Measurements from ENCODE around the gene ALDH16A1. TPM values are rescaled to one million over a fixed set of nuclear protein-coding genes. Genes with fewer than 3 reads are reported as not detected.

ALDH16A1 gene
- total RNA-seq, 1 donor from 2014 or later, result 61.4 TPM

- Mint-ChIP-seq H3K27ac (peak within 1 kb of the TSS; percentile 91), H3K4me3 (peak within 1 kb of the TSS; percentile 92), H3K4me1 (peaks cover 67% of the 10 kb centered on the region), H3K9me3 (no peaks in the 10 kb centered on the region), H3K36me3 (ENCODE audit: low read depth) (peaks cover 6% of the 10 kb centered on the region), H3K27me3 (no peaks in the 10 kb centered on the region)
- peak; percentile 52 for TF ChIP-seq CTCF (IDR thresholded peaks at IDR 0.05)
- intact Hi-C loops (cut with micrococcal nuclease), result loop anchor here (1.0 kb wide), 5 partner anchors 13 to 204 kb away; partner anchors contain the start of genes RPL13A and RPS11
- DNase-seq (peak; percentile 92), ATAC-seq (ENCODE audit: low read depth) (peak; percentile 45)
- ChIA-PET POLR2A (interaction anchor here (0.5 to 11.0 kb wide), 9 partner anchors 14 to 174 kb away, joined by 3 to 193 read pairs (median 5); partner anchors contain the start of genes ALDH16A1, PIH1D1, RPL13A and RPS11), CTCF (interaction anchor here (0.7 to 1.9 kb wide), 16 partner anchors 14 to 248 kb away, joined by 3 to 20 read pairs (median 4); partner anchors contain the start of gene ALDH16A1)
Measured at GRCh38 chr19:49473868-49474541, 21.0 kb downstream of the ALDH16A1 start, which contains the start of gene FLT3LG. TSS of gene FLT3LG (plus strand) at chr19:49474215. CDS start at chr19:49474640, 425 bp downstream.

GRCh38 chr19:49474542-49474924 is 21.5 kb downstream of the ALDH16A1 start:
- intact Hi-C loops (cut with micrococcal nuclease), result loop anchor here (1.0 kb wide), 5 partner anchors 13 to 204 kb away; partner anchors contain the start of genes RPL13A and RPS11
- DNase-seq, result no peak
- H3K27ac Mint-ChIP-seq, result peak overlapping the region; percentile 91
- H3K4me3 Mint-ChIP-seq, result peak overlapping the region; percentile 92
- no peaks in the 10 kb centered on the region for H3K9me3 Mint-ChIP-seq
- ChIA-PET CTCF (interaction anchor here (1.2 to 1.4 kb wide), 3 partner anchors 14 to 249 kb away, joined by 3 to 9 read pairs (median 5); no protein-coding TSS in a partner anchor), POLR2A (interaction anchor here (1.0 to 11.0 kb wide), 5 partner anchors 11 to 83 kb away, joined by 3 to 193 read pairs (median 5); partner anchors contain the start of genes ALDH16A1, PIH1D1 and RPL13A)
- TF ChIP-seq CTCF (IDR thresholded peaks at IDR 0.05), result no peak
- no peak for ATAC-seq (ENCODE audit: low read depth)
- no peaks in the 10 kb centered on the region for H3K27me3 Mint-ChIP-seq
- peaks cover 4% of the 10 kb centered on the region for H3K36me3 Mint-ChIP-seq (ENCODE audit: low read depth)
- peaks cover 63% of the 10 kb centered on the region for H3K4me1 Mint-ChIP-seq

GRCh38 chr19:49475191-49475917 is 22.3 kb downstream of the ALDH16A1 start:
- ChIA-PET POLR2A (interaction anchor here (0.6 to 2.9 kb wide), 6 partner anchors 10 to 183 kb away, joined by 3 to 18 read pairs (median 4); partner anchors contain the start of genes ALDH16A1, RPL13A and RPS11), CTCF (interaction anchor here (0.6 to 2.8 kb wide), 5 partner anchors 40 to 250 kb away, joined by 3 to 10 read pairs (median 4); no protein-coding TSS in a partner anchor)
- intact Hi-C loops (cut with micrococcal nuclease), result no loop called here
- H3K4me1 Mint-ChIP-seq, result peaks cover 55% of the 10 kb centered on the region
- no peak for ATAC-seq (ENCODE audit: low read depth)
- no peak for DNase-seq
- peak overlapping the region; percentile 92 for H3K4me3 Mint-ChIP-seq
- no peaks in the 10 kb centered on the region for H3K27me3 Mint-ChIP-seq
- H3K27ac Mint-ChIP-seq, result peak overlapping the region; percentile 30
- TF ChIP-seq CTCF (IDR thresholded peaks at IDR 0.05), result no peak
- H3K36me3 Mint-ChIP-seq (ENCODE audit: low read depth), result peaks cover 4% of the 10 kb centered on the region
- H3K9me3 Mint-ChIP-seq, result no peaks in the 10 kb centered on the region

GRCh38 chr19:49475995-49476880 is 23.2 kb downstream of the ALDH16A1 start:
- DNase-seq (no peak), ATAC-seq (ENCODE audit: low read depth) (peak; percentile 53)
- Mint-ChIP-seq H3K4me1 (peaks cover 46% of the 10 kb centered on the region), H3K27me3 (no peaks in the 10 kb centered on the region), H3K27ac (peak overlapping the region; percentile 61), H3K9me3 (no peaks in the 10 kb centered on the region), H3K36me3 (ENCODE audit: low read depth) (peaks cover 5% of the 10 kb centered on the region), H3K4me3 (peak overlapping the region; percentile 55)
- ChIA-PET CTCF (interaction anchor here (0.6 to 2.8 kb wide), 5 partner anchors 39 to 251 kb away, joined by 3 to 10 read pairs (median 4); no protein-coding TSS in a partner anchor), POLR2A (interaction anchor here (0.5 to 2.9 kb wide), 9 partner anchors 12 to 135 kb away, joined by 3 to 18 read pairs (median 4); partner anchors contain the start of genes ALDH16A1, RPL13A and RPS11)
- no peak for TF ChIP-seq CTCF (IDR thresholded peaks at IDR 0.05)
- intact Hi-C loops (cut with micrococcal nuclease), result no loop called here
